ENCODE results near the gene TACR2.

Gene TACR2

DNA sequence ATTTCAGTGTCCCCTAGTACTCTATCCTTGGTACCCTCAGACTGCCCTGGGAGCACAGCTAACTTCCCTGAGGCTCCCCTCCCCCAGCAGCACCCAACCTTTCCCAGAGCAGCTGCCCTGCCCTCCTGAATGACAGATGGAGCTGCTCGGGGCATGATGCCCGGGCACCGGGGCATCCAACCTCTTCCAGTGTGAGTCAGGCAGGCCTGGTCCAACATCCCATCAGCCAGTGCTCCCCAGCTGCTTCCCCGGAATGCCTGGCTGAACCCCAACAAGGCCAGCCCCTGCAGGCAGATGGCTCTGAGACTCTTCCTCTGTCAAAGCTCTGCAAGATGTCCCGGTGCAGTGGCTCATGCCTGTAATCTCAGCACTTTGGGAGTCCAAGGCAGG lies 22.6 kb upstream of the TACR2 start:
- no peak overlapping the region for H3K4me2 ChIP-seq (ENCODE audit: low read depth, low read length, poor library complexity, severe bottlenecking)

DNA sequence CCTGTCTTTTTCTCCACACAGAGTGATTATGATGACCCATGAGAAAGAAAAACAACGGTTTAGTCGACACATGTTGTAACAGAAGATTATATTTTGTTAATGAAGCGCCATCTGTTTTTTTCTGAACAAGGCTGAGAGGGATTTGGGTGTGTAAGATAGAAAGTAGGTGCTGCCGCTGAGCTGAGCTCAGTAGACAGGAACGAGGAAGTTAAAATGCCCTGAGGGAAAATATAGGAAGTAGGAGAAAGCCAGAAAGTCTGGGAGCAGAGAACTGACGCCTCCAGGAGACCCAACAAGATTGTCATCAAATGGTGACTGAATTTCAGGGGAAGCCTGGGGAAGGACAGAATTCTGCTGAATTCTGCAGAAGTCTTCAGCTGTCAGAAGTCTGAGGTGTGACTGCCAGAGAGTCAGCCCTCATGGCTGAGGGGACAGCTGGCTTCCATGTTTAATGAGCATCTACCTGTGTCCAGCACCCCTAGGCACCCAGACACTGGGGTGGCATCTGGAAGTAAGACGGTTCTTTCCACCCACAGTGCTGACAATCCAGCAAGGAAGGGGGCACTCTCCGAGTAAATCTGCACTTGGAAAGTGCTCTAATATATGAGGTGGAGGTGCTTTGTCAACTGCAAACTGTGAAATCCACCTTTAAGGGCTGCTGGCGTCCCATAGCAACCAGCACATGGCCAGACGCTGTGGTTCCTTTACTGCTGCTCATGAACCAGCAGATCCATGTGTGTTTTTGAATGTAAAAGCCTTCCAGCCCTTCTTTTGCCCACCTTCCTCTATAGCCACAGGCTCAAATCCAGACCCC lies 22.0 kb upstream of the TACR2 start:
- no peak overlapping the region for H3K9ac ChIP-seq (ENCODE audit: low read length)
- H3K79me2 ChIP-seq (ENCODE audit: insufficient read depth, low read length) = no peaks in the 10 kb centered on the region
- H3K4me3 ChIP-seq (ENCODE audit: insufficient read depth, low read length, poor library complexity, severe bottlenecking) = no peak overlapping the region
- no peak overlapping the region for H3K4me2 ChIP-seq (ENCODE audit: low read depth, low read length, poor library complexity, severe bottlenecking)
- H3K36me3 ChIP-seq (ENCODE audit: low read length) = no peaks in the 10 kb centered on the region
- H3K27ac ChIP-seq (ENCODE audit: low read depth, low read length) = no peak overlapping the region
- no peaks in the 10 kb centered on the region for H3K9me2 ChIP-seq (replicated peaks; ENCODE audit: insufficient read depth, low read length)
- H3K27me3 ChIP-seq (ENCODE audit: low read length) = no peaks in the 10 kb centered on the region
- no peak overlapping the region for H2AFZ ChIP-seq (ENCODE audit: low read depth, low read length, severe bottlenecking)
- H4K20me1 ChIP-seq (ENCODE audit: low read depth, low read length) = no peaks in the 10 kb centered on the region
- TF ChIP-seq EZH2phosphoT487 (conservative IDR thresholded peaks at IDR 0.05; ENCODE audit: low read length) = no peak
- TF ChIP-seq, protein P1, sequence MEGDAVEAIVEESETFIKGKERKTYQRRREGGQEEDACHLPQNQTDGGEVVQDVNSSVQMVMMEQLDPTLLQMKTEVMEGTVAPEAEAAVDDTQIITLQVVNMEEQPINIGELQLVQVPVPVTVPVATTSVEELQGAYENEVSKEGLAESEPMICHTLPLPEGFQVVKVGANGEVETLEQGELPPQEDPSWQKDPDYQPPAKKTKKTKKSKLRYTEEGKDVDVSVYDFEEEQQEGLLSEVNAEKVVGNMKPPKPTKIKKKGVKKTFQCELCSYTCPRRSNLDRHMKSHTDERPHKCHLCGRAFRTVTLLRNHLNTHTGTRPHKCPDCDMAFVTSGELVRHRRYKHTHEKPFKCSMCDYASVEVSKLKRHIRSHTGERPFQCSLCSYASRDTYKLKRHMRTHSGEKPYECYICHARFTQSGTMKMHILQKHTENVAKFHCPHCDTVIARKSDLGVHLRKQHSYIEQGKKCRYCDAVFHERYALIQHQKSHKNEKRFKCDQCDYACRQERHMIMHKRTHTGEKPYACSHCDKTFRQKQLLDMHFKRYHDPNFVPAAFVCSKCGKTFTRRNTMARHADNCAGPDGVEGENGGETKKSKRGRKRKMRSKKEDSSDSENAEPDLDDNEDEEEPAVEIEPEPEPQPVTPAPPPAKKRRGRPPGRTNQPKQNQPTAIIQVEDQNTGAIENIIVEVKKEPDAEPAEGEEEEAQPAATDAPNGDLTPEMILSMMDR (IDR thresholded peaks at IDR 0.05; ENCODE audit: insufficient read depth, low read length, poor library complexity, severe bottlenecking) = no peak
- no peaks in the 10 kb centered on the region for H3F3A ChIP-seq (ENCODE audit: insufficient read depth)
- no peaks in the 10 kb centered on the region for H3K9me3 ChIP-seq (ENCODE audit: insufficient read depth, low read length)

More for the DNA sequence above, 22.6 kb upstream of the TACR2 start:
- no peaks in the 10 kb centered on the region for H3K36me3 ChIP-seq (ENCODE audit: low read length)
- H3K79me2 ChIP-seq (ENCODE audit: insufficient read depth, low read length) = no peaks in the 10 kb centered on the region
- H3K9me2 ChIP-seq (replicated peaks; ENCODE audit: insufficient read depth, low read length) = no peaks in the 10 kb centered on the region
- no peaks in the 10 kb centered on the region for H3K27me3 ChIP-seq (ENCODE audit: low read length)
- no peaks in the 10 kb centered on the region for H3K9me3 ChIP-seq (ENCODE audit: insufficient read depth, low read length)
- no peaks in the 10 kb centered on the region for H4K20me1 ChIP-seq (ENCODE audit: low read depth, low read length)
- no peak overlapping the region for H3K4me3 ChIP-seq (ENCODE audit: insufficient read depth, low read length, poor library complexity, severe bottlenecking)
- no peak overlapping the region for H2AFZ ChIP-seq (ENCODE audit: low read depth, low read length, severe bottlenecking)
- no peak overlapping the region for H3K9ac ChIP-seq (ENCODE audit: low read length)
- no peaks in the 10 kb centered on the region for H3F3A ChIP-seq (ENCODE audit: insufficient read depth)
- H3K27ac ChIP-seq (ENCODE audit: low read depth, low read length) = no peak overlapping the region
- TF ChIP-seq, protein P1 (IDR thresholded peaks at IDR 0.05; ENCODE audit: insufficient read depth, low read length, poor library complexity, severe bottlenecking) = no peak
- TF ChIP-seq EZH2phosphoT487 (conservative IDR thresholded peaks at IDR 0.05; ENCODE audit: low read length) = no peak

DNA sequence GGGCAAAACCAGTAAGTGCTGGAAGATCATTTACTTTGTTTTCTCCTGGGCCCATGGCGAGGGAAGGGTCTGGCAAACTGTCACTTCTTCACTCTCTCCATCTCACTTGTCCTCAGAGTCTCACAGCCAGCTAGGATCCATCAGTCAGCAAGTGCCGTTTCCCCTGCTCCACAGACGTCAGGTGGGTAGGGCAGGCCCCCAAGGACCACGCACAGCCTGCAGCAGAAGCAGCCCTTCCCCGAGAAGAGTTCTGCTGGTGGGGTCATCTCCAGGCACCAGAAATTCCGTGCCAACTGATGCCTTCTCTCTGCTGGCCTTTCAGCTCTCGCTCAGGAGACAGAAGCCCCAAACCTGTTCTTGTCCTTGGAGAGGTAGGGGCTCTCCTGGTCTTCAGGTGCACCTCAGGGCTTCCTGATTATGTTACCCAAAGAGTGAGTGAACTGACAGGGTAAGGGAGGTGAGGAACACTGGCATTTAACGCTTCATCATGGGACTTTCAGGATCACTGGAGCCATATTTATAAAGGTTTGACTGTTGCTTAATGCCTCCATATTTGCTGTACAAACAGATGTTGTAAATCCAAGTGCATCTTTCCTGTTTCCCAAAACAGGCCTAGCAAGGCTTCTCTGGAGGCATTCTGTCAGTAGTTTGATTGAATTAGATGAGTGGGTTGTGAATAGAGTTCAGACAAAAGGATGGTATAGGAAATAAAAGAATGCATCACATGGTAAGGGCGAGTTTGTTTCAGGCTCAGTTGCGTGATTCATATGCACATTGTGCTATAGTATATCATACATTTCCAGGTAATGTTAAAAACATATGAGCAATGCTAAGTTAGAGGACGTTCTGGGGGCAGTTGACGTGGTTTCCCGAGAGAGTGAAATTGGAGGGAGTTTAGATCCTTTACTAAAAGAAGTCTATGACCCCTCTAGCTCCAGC lies 20.9 kb upstream of the TACR2 start:
- Histone ChIP-seq H3K9ac (ENCODE audit: low read length) (no peak overlapping the region), H3K27me3 (ENCODE audit: low read length) (no peaks in the 10 kb centered on the region), H3K27ac (ENCODE audit: low read depth, low read length) (no peak overlapping the region), H3K4me2 (ENCODE audit: low read depth, low read length, poor library complexity, severe bottlenecking) (no peak overlapping the region), H4K20me1 (ENCODE audit: low read depth, low read length) (no peaks in the 10 kb centered on the region), H3F3A (ENCODE audit: insufficient read depth) (no peaks in the 10 kb centered on the region), H3K4me3 (ENCODE audit: insufficient read depth, low read length, poor library complexity, severe bottlenecking) (no peak overlapping the region), H3K9me2 (replicated peaks; ENCODE audit: insufficient read depth, low read length) (no peaks in the 10 kb centered on the region), H2AFZ (ENCODE audit: low read depth, low read length, severe bottlenecking) (no peak overlapping the region), H3K36me3 (ENCODE audit: low read length) (no peaks in the 10 kb centered on the region), H3K79me2 (ENCODE audit: insufficient read depth, low read length) (no peaks in the 10 kb centered on the region), H3K9me3 (ENCODE audit: insufficient read depth, low read length) (no peaks in the 10 kb centered on the region)
- TF ChIP-seq, protein P1 (IDR thresholded peaks at IDR 0.05; ENCODE audit: insufficient read depth, low read length, poor library complexity, severe bottlenecking) = no peak
- TF ChIP-seq EZH2phosphoT487 (conservative IDR thresholded peaks at IDR 0.05; ENCODE audit: low read length) = no peak

Measured in SU-DHL-6 (cell line).